EH (cell line): ENCODE data around the gene BRMS1.
A peak's percentile ranks its signal among the peaks of the same experiment; 100 is the strongest.
"Not testable (repeated sequence)": the region's sequence is repeated elsewhere in the genome, so short reads cannot be mapped to it uniquely, and the experiment has no call there.

ENCODE experiments used
- DNase-seq: peaks from one replicate; pipeline ENCODE4 v3.0.0-alpha.2; 2015; ENCODE audit warnings: low read depth

BRMS1 gene

GRCh38 chr11:66322732-66323427 lies 22.0 kb downstream of the BRMS1 start:
- no peak for DNase-seq

DNA sequence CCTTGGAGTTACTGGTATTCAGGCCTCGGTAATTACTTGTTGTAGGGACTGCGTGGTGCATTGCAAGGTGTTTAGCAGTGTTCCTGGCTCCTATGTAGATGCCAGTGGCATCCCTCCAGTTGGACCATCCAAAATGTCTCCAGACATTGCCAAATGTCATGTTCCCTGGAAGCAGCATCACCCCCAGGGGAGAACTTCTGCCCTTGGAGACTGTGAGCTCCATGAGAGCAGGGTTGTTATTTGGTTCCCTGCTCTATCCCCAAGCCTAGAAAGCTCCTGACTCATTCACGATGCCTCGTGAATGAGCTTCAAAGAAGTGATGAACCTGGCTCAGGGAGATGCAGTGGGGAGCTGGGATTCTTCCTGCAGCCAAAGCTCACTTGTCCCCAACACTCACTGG lies 23.3 kb downstream of the BRMS1 start:
- DNase-seq: no peak

DNA sequence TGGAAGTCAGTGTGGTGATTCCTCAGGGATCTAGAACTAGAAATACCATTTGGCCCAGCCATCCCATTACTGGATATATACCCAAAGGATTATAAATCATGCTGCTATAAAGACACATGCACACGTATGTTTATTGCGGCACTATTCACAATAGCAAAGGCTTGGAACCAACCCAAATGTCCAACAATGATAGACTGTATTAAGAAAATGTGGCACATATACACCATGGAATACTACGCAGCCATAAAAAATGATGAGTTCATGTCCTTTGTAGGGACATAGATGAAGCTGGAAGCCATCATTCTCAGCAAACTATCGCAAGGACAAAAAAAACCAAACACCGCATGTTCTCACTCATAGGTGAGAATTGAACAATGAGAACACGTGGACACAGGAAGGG lies 24.2 kb downstream of the BRMS1 start:
- not testable (repeated sequence) for DNase-seq

- DNase-seq: not testable (repeated sequence)
Measured at GRCh38 chr11:66320289-66320688, 24.6 kb downstream of the BRMS1 start.

DNA sequence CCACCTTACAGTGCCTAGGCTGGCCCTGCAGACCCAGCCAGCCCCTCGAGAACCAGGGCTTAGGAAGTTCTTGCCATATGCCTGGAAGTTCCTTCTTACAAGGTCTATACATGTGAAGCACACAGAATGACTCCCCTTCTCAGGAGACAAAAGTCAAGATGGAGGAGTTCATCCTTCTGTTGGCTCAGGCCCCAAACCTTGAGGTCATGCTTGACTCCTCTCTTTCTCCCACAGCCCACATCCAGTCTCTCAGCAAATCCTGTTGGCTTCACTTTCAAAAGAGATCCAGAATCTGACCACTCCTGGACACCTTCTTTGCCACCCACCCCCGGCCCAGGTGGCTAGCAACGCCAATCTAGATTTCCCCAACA lies 26.3 kb downstream of the BRMS1 start:
- DNase-seq: no peak

DNA sequence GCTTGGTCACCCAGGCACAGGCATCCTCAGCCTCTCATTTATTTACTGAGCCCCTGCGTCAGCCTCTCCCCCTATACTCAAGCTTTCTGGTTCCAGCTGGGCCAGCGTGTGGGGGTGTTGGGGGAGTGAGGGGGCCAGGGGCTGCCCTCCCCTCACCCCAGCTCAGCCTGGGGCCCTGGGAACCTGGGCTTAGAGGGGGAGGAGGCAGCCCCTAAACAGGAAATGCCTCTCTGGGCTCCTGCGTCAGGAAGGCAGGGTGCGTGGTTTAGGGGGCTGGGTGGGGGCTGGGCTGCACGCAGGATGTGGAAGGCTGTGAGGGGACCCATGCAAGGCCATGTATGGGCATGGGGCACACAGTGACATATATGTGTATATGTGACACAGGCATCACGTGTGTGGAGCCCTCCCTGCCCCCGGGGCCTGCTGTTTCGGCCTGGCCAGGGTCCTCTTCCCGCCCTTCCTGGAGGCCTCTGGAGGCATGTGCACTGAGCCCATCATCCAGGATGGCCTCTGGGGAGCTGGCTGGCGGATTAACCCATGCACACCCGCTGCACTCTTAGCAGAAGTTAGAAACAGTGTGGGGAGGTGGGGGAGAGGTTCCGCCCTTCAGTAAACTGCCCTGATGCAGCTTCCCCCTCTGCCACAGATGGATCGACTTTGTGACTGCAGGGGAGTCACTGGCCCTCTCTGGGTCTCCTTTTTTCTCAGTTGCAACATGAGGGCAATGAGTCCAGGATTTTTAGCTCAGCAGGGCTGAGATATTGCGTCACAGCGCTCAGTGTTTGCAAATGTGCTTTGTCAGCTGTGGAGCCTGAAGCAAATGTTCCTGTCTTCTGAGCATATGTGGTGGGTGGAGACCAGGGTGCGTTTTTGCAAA lies 26.9 kb downstream of the BRMS1 start:
- peak; percentile 86 for DNase-seq

DNA sequence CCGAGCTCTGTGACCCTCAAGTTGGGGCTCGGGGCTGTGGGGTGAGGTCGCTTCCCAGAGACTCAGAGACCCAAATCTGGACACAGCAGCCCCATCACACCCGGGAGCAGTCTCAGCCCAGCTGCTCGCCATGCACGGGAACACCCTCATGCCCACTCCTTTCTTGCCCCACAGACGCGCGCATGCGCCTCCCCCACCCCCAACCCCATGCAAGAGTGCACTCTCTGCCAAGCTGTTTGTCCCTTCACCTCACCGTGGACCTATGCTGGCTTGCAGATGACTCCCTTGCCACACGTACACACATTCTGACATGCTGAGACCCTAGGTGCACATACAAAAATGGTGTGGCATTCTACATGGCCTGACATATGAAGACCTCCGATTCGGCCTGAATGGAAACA lies 27.6 kb downstream of the BRMS1 start:
- DNase-seq: peak; percentile 79

DNA sequence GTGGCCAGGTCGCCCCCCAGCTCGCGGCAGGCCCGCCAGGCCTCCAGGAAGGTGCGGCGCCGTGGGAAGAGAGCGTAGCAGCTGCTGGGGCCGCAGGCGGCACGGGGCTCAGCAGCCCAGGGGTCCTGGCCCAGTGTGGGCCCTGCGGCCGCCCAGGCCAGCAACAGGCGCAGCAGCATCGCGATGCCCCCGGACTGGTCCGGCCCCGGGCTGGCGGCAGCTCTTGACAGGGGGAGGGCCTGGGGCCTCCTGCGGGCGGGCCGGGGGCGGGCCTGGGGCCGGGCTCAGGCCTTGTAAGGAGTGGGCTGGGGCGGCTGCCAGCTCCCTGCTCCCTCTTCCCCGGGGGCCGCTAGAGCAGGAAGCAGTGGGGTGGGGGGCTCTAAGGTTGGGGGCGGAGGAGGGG lies 28.1 kb downstream of the BRMS1 start, which contains the start of gene CD248:
CD248 (minus strand) TSS at position 196 of the 403 bp plus-strand sequence; CDS start at position 179, 17 bp downstream.
- DNase-seq: peak; percentile 90

- peak; percentile 44 for DNase-seq
Measured at GRCh38 chr11:66315921-66316811, 28.7 kb downstream of the BRMS1 start.

DNA sequence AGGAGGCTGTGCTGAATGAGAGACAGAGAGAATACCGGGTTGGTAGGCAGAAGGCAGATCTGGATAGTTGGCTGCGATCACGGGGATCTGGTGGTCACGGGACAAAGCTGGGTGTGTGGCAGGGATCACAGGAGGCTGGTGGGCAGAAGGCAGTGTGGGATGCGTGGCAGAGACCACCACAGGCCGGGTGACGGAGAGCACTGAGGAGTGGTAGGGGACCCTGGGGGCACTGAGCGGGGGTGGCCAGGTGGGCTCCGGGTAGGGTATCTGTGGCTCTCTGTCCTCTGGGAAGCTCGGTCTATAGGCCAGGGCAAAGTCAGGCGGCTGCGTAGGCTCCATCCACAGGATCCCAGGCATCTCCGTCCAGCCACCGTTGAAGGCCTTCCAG lies 29.4 kb downstream of the BRMS1 start:
- DNase-seq: no peak

DNA sequence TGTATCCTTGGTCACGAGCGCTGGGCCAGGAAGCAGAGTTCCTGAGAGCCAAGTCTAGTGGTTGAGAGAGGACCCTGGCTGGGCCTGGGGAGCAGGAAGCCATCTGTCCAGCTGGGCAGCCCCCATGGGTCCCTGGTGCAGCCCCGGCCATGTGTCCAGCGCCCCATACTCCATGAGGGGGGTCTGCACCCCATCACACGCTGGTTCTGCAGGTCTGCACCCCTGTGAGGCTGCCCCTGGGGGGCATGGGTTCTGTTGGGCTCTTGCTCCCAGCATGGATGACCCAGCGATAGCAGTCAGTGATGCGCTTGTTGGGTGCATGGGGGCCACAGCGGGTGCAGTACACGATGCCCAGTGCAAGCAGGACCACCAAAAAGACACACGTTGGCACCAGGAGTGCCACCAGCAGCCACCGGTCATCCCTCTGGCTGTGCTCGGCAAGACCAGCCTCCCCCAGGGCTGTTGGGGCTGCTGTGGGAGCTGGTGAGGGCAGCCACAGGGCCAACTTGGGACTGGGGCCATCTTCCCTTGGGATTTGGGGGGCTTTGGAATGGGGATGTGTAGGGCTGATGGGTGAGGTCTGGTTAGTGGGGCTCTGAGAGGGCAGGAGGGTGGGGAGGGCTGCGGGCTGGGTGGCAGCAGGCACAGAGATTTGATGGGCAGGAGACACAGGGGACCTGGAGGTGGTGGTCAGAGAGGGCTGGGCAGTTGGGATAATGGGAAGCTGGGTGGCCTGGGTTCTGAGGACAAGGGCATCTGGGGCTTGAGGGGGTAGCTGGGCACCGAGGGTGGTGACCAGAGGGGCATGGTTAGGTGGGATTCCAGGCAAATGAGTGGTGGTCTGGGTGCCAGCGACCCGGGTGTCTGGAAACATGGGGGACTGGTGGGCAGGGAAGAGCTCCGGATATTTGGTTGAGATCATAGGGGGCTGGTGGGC lies 30.1 kb downstream of the BRMS1 start:
- no peak for DNase-seq

GRCh38 chr11:66314186-66314501 lies 30.8 kb downstream of the BRMS1 start:
- no peak for DNase-seq

DNA sequence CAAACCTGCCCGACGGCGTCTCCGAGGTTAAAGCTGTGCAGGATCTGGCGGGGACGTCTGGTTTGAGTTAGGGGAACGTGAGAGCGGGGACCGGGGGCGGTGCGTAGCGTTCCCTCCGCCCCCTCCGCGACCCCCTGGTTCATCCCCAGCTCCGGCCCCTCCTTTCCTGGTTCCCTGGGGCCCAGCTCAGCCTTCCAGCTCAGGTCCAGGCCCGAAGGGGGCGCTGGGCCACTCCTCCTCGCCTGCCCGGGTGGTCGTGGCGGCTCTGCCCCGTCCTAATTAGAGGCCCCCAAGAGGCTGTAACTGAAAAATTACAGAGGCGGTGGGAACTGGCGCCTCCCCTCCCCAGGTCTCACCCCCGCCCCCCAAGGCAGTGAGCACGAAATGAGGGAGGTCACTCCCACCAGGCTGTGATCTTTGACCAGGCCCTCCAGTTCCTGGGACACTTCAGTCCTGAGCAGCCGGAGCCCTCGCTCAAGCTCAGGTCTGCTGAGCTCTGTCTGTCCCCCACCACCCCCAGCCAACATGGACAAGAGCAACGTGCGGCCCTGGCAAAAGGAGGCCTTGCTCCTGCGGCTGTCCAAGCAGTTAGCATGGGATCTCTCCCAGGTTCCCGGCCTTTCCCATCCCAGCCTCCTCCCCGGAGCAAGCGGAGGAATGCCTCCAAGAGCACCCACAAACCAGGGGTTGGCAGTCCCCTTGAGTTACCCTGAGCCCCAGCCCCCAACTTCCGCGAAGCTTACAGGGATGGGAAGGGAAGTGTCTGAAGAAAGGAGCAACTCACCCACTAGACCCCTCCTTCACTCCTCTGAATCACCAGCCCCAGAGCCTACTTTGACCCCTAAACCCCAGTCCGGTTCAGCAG lies 31.4 kb downstream of the BRMS1 start:
- peak; percentile 63 for DNase-seq

DNA sequence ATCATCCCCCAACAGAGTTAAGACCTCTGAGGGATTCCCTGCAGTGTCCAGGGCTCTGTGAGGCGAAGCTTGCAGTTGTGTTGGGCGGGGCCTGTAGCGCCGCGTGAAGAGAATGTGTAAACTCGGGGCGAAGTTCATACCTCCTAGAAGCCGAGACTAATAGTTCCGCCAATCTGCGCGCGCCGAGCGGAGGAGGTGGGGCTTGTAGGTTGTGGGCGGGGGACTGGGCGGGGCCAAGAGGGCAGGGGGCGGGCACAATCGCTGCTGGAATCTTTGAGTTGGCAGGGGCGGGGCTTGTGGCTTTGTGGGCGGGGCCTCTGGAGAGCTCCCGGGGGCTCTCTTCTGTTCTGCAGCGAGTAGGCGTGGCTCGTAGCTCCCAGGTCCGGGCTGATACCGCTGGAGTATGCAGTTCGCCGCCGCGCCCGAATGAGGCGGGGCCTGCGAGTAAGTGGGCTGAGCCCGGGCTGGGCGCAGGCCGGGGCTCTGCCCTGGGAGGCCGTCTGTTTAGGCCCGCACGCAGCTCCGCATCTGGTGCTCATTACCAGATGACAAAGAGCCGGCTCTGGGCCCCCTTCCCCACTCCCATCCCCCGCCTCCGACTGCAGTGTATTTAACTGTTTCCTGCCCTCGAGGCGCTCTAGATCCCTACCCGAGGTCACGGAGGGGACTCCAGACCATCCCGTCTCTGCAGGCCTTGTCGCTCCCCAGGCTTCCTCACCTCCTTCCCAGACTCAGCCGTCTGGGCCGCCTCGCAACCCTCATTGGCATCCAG lies 32.2 kb downstream of the BRMS1 start:
- DNase-seq: peak; percentile 100

DNA sequence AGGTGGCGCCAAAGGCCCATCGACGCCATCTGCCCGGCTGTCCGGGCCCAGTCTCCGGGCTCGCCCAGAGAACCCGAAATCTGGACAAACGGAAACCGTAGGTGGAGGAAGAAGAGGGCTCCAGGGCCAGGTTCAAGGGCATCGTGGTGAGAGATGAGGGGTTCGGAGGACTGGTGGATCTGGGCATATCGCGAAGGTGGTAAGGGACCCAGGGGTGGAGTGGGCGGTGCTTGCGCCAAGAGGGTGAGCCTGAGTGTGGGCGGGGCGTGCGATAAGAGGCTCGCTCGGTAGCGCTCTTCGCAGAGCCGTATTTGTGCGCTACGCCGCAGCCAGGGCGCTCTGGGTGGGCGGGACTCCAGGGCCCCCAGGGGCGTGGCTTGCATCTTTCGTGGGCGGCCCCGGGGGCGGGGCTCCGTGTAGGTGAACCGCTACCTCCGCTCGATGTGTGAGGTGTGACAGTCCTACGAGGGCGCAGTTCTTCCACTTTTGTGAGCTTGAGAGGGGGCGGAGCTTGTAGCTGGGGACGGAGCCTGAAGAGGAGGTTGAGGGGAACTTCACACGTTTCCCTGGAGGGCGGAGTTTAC lies 32.8 kb downstream of the BRMS1 start:
- peak; percentile 91 for DNase-seq

DNA sequence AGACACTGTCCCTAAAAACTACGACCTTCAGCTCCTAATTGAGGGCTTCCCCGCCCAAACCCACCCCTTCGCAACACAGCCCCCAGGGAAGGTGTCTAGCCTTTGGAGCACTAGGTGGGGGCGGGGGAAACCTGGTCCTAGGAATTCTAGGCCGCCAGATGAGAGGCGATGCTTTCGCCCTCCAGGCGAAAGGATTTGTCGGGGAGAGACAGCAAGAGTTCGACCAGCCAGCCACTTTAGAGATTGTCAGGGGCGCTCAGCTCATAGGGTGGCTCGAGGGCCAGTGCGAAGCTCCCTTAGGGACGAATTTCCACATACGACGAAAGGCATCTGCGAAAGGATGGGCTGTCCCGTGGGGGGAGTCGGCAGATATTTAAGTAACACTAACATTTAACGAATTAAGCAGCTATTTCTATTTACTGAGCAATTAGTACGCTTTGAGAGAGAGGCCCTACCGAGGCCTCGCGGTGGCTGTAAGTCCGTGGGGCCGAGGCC lies 33.4 kb downstream of the BRMS1 start:
- DNase-seq: no peak

DNA sequence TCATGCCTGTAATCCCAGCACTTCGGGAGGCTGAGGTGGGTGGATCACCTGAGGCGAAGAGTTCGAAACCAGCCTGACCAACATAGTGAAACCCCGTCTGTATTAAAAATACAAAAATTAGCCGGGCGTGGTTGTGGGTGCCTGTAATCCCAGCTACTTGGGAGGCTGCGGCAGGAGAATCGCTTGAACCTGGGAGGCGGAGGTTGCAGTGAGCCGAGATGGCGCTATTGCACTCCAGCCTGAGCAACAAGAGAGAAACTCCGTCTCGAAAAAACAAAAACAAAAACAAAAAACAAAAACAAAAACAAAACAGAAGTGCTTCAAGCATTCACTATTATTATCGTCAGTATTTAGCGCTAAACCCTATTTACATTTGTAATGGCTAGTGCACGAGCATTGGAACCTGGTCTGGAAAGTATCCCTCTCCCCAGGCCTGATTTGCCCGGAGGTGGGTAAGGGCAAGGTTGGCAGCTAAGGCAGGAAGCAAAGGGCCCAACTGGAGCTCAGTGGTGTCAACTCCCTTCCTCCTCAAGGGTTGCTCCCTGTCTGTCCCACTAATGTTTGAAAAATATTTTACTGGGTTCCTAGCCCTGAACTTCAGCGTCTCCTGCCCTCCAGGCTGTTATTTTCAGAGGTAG lies 34.0 kb downstream of the BRMS1 start:
- DNase-seq: not testable (repeated sequence)

DNA sequence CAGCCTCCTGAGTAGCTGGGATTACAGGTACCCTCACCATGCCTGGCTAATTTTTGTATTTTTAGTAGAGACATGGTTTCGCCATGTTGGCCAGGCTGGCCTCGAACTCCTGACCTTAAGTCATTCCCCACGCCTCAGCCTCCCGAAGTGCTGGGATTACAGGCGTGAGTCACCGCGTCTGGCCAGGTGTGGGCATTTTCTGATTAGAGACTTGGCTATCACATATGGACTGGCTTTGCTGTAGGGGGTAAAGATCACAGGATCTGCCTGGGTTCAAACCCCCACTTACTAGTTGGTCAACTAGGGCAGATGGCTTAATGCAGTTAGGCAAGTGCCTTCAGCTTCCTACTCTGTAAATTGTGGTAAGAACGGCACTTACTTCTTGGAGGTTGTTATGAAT lies 34.6 kb downstream of the BRMS1 start:
- no peak for DNase-seq

GRCh38 chr11:66309475-66309874 lies 35.4 kb downstream of the BRMS1 start:
- DNase-seq: no peak
